ENCODE data around the gene PRRC2A.

PRRC2A gene

DNA sequence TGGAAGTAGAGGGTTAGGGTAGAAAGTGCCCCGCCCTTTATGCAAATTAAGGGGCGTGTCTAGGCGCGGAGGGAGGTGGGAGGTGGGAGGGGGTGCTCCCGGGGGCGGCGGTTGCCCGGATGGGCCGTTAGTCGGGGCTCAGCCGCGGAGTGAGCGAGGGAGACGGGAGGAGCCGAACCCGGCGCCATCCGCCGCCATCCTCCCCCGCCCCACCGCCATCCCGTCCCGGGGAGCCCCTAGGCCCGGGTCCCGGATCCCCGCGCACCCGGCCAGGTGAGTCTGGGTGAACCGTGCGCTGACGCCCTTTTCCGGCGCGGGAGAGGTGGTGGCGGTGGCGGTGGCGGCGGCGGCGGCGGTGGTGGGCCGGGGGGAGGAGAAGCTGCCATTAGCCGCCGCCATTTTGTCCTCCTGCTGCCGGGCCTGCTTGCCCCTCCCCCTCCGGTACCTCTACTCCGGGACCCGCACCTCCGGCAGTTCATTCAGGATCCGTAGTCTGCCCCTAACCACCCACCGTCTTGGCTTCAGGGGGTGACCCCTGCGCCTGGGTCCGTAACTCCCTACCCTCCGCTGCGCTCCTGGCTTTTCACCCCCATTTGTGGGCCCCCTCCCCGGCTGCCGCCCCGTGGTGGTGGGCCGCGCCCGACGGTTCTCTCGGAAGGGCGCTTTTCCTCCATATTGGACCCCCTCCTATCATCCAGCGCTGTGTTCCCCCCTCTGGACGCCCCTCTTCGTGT lies at the start of gene PRRC2A:
TSS of gene PRRC2A (plus strand) at position 130 of the 734 bp plus-strand sequence. CDS start 2,075 bp downstream, outside the sequence.
- FAIRE-seq: no peak

DNA sequence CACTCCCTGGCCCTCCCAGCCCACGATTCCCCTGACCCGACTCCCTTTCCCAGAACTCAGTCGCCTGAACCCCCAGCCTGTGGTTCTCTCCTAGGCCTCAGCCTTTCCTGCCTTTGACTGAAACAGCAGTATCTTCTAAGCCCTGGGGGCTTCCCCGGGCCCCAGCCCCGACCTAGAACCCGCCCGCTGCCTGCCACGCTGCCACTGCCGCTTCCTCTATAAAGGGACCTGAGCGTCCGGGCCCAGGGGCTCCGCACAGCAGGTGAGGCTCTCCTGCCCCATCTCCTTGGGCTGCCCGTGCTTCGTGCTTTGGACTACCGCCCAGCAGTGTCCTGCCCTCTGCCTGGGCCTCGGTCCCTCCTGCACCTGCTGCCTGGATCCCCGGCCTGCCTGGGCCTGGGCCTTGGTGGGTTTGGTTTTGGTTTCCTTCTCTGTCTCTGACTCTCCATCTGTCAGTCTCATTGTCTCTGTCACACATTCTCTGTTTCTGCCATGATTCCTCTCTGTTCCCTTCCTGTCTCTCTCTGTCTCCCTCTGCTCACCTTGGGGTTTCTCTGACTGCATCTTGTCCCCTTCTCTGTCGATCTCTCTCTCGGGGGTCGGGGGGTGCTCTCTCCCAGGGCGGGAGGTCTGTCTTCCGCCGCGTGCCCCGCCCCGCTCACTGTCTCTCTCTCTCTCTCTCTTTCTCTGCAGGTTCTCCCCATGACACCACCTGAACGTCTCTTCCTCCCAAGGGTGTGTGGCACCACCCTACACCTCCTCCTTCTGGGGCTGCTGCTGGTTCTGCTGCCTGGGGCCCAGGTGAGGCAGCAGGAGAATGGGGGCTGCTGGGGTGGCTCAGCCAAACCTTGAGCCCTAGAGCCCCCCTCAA lies 48.2 kb upstream of the PRRC2A start, which contains the start of gene LTA:
TSS of gene LTA (plus strand) at position 249 of the 871 bp plus-strand sequence. CDS start at position 703, 454 bp downstream.
- FAIRE-seq: no peak

DNA sequence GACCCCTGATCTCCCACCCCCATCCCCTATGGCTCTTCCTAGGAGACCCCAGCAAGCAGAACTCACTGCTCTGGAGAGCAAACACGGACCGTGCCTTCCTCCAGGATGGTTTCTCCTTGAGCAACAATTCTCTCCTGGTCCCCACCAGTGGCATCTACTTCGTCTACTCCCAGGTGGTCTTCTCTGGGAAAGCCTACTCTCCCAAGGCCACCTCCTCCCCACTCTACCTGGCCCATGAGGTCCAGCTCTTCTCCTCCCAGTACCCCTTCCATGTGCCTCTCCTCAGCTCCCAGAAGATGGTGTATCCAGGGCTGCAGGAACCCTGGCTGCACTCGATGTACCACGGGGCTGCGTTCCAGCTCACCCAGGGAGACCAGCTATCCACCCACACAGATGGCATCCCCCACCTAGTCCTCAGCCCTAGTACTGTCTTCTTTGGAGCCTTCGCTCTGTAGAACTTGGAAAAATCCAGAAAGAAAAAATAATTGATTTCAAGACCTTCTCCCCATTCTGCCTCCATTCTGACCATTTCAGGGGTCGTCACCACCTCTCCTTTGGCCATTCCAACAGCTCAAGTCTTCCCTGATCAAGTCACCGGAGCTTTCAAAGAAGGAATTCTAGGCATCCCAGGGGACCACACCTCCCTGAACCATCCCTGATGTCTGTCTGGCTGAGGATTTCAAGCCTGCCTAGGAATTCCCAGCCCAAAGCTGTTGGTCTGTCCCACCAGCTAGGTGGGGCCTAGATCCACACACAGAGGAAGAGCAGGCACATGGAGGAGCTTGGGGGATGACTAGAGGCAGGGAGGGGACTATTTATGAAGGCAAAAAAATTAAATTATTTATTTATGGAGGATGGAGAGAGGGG lies 47.0 kb upstream of the PRRC2A start:
- no peak for FAIRE-seq

DNA sequence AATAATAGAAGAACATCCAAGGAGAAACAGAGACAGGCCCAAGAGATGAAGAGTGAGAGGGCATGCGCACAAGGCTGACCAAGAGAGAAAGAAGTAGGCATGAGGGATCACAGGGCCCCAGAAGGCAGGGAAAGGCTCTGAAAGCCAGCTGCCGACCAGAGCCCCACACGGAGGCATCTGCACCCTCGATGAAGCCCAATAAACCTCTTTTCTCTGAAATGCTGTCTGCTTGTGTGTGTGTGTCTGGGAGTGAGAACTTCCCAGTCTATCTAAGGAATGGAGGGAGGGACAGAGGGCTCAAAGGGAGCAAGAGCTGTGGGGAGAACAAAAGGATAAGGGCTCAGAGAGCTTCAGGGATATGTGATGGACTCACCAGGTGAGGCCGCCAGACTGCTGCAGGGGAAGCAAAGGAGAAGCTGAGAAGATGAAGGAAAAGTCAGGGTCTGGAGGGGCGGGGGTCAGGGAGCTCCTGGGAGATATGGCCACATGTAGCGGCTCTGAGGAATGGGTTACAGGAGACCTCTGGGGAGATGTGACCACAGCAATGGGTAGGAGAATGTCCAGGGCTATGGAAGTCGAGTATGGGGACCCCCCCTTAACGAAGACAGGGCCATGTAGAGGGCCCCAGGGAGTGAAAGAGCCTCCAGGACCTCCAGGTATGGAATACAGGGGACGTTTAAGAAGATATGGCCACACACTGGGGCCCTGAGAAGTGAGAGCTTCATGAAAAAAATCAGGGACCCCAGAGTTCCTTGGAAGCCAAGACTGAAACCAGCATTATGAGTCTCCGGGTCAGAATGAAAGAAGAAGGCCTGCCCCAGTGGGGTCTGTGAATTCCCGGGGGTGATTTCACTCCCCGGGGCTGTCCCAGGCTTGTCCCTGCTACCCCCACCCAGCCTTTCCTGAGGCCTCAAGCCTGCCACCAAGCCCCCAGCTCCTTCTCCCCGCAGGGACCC lies 46.1 kb upstream of the PRRC2A start:
- no peak for FAIRE-seq

DNA sequence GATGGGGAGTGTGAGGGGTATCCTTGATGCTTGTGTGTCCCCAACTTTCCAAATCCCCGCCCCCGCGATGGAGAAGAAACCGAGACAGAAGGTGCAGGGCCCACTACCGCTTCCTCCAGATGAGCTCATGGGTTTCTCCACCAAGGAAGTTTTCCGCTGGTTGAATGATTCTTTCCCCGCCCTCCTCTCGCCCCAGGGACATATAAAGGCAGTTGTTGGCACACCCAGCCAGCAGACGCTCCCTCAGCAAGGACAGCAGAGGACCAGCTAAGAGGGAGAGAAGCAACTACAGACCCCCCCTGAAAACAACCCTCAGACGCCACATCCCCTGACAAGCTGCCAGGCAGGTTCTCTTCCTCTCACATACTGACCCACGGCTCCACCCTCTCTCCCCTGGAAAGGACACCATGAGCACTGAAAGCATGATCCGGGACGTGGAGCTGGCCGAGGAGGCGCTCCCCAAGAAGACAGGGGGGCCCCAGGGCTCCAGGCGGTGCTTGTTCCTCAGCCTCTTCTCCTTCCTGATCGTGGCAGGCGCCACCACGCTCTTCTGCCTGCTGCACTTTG lies 45.1 kb upstream of the PRRC2A start, which contains the start of gene TNF:
TSS of gene TNF (plus strand) at position 231 of the 567 bp plus-strand sequence. CDS start at position 408, 177 bp downstream.
- no peak for FAIRE-seq

DNA sequence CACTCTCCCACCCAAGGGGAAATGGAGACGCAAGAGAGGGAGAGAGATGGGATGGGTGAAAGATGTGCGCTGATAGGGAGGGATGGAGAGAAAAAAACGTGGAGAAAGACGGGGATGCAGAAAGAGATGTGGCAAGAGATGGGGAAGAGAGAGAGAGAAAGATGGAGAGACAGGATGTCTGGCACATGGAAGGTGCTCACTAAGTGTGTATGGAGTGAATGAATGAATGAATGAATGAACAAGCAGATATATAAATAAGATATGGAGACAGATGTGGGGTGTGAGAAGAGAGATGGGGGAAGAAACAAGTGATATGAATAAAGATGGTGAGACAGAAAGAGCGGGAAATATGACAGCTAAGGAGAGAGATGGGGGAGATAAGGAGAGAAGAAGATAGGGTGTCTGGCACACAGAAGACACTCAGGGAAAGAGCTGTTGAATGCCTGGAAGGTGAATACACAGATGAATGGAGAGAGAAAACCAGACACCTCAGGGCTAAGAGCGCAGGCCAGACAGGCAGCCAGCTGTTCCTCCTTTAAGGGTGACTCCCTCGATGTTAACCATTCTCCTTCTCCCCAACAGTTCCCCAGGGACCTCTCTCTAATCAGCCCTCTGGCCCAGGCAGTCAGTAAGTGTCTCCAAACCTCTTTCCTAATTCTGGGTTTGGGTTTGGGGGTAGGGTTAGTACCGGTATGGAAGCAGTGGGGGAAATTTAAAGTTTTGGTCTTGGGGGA lies 44.4 kb upstream of the PRRC2A start:
- FAIRE-seq: no peak

DNA sequence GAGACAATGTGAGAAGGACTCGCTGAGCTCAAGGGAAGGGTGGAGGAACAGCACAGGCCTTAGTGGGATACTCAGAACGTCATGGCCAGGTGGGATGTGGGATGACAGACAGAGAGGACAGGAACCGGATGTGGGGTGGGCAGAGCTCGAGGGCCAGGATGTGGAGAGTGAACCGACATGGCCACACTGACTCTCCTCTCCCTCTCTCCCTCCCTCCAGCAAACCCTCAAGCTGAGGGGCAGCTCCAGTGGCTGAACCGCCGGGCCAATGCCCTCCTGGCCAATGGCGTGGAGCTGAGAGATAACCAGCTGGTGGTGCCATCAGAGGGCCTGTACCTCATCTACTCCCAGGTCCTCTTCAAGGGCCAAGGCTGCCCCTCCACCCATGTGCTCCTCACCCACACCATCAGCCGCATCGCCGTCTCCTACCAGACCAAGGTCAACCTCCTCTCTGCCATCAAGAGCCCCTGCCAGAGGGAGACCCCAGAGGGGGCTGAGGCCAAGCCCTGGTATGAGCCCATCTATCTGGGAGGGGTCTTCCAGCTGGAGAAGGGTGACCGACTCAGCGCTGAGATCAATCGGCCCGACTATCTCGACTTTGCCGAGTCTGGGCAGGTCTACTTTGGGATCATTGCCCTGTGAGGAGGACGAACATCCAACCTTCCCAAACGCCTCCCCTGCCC lies 43.5 kb upstream of the PRRC2A start:
- no peak for FAIRE-seq

DNA sequence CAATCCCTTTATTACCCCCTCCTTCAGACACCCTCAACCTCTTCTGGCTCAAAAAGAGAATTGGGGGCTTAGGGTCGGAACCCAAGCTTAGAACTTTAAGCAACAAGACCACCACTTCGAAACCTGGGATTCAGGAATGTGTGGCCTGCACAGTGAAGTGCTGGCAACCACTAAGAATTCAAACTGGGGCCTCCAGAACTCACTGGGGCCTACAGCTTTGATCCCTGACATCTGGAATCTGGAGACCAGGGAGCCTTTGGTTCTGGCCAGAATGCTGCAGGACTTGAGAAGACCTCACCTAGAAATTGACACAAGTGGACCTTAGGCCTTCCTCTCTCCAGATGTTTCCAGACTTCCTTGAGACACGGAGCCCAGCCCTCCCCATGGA lies 42.9 kb upstream of the PRRC2A start:
- FAIRE-seq: no peak

DNA sequence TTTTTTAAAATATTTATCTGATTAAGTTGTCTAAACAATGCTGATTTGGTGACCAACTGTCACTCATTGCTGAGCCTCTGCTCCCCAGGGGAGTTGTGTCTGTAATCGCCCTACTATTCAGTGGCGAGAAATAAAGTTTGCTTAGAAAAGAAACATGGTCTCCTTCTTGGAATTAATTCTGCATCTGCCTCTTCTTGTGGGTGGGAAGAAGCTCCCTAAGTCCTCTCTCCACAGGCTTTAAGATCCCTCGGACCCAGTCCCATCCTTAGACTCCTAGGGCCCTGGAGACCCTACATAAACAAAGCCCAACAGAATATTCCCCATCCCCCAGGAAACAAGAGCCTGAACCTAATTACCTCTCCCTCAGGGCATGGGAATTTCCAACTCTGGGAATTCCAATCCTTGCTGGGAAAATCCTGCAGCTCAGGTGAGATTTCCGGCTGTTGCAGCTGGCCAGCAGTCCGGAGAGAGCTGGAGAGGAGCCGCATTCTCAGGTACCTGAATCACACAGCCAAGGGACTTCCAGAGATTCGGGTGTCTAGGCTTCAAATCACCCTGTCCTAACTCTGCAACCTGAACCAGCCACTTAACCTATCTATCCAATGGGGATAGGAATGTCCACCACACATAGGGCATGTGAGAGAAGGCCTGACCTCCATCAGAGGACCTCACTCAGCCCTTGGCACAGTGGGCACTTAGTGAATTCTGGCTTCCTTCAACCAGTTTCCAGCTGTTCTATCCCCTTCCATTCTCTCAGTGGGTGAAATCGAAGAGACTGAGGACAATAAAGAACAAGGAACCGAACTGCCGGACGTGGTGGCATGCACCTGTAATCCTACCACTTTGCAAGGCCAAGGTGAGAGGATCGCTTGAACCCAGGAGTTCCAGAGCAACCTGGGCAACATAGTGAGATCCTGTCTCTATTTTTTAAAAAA lies 42.1 kb upstream of the PRRC2A start:
- no peak for FAIRE-seq

DNA sequence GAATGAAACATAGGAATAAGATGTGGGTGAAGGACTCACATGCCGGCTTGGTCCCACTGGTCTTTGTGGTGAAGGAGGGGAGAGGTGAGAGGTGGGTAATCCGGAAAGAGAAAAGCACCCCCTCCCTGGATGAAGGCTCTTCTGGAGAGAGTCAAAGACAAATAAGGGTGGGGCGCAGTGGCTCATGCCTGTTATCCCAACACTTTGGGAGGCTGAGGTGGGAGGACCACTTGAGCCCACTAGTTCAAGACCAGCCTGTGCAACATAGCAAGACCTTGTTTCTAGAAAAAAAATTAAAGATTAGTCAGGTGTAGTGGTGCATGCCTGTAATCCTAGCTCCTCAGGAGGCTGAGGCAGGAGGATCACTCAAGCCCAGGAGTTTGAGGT lies 41.4 kb upstream of the PRRC2A start:
- no peak for FAIRE-seq

DNA sequence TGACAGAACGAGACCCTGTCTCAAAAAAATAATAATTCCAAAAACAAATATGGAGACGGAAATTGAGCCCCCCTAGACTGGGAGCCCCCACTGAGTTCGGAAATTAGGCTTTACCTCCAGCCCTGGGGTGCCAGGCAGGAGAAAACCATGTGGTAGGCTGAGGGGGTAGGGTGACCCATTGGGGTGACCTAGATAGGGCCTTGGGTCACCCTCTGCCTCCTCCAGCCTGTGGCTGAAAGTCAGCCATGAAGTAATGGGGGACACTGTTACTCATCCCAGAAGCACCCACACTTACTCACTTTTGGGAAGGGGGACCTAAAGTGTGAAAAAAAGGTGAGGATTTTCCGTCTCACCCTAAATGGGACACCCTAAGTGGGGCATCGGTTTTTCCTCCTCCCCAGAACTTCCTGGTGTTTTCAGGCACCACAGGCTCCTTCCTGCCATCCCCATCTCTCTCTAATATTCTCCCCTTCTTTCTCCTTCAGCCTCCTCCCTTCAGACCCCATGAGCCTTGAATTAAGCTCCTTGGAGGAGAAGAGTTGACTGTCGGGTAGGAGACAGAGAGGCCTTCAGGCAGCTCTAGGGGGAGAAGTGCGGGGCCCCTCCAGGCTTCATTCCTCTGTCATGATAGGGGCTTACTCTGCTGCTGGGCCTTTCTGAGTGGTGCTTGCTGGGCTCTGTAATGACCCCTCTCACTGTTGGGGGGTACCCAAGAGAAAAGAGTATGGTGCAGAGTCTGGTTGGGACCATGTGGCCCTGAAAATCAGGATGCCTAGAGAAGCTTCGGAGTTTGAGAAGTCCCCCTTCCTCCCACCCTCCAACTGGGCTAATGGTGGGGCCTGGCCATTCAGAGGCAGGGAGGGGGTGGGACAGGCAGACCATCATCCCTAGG lies 40.7 kb upstream of the PRRC2A start:
- no peak for FAIRE-seq

DNA sequence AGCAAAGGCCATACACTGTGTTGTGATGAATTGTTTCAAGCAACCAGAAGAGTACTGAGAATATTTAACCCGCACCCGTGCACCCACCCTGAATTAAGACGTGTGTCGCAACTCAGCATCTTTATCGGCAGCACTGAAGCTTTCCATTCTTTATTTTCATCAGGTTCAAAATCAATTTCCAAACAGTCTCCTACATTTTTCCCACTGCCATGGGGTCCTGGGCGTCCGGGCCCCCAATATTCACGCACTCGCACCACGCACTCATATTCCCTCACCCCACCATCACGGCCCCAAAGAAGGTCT lies 40.1 kb upstream of the PRRC2A start:
- FAIRE-seq: no peak

DNA sequence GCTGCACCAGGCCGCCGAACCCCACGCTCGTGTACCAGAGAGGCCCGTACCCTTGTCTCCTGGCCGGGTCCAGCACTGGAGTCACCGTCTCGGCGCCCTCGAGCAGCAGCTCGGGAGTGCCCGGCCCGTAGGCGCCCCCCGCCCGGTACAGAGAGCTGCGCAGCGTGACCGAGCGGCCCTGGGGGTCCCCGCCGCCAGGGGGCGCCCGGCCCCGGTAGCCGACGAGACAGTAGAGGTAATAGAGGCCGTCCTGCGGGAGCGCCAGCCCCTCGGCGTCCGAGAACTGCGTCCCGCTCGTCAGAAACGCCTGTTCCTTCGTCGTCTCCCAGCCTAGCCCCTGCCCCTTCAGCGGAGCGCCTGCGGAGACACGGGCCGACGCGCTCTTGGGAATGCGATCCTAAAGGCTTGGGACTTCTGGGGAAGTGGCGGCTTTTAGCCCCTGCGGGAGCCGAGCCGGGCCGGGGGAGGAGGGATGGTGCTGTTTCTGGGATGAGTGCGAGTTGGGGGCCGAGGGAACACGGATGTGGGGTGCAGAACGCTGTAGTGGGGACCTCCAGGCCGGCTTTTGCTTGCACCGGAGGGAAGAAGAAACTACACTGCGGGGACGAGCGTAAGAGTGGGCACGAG lies 39.6 kb upstream of the PRRC2A start:
- FAIRE-seq: no peak

DNA sequence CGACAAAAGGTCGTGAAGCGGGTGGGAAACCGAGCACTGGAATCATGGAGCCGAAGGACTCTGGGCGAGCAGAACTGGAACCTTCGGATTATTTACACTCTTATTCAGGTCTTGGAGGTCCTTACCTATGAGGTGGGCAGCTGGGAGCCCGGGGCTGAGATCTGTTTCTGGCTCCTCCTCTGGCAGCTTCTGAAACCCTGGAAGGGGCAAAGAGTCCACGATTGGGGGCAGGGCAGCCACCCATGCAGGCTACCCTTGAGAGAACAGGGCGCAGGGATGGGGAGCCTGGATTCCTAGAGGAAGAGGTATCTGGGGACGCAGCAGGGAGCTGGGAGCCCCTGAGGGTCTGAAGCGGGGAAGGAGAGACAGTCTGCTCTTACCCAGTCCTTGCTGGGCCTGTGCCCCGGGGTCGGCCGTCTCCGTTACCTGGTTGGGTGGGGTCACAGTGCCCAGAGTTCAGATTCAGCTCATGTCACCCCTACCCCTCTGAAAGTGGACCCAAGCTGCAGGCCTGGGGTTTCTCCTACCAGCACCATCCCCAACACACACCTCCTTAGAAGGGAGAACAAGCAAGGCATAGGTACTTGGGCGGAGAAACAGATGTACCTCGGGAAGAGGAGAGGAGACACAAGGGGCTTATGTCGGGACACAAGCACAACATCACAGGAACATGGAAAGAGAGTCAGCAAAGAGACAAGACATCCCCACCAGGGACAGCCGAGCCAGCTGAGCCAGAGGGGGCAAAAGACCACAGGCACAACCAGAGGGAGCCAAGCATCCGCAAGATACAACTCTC lies 38.9 kb upstream of the PRRC2A start:
- FAIRE-seq: no peak

DNA sequence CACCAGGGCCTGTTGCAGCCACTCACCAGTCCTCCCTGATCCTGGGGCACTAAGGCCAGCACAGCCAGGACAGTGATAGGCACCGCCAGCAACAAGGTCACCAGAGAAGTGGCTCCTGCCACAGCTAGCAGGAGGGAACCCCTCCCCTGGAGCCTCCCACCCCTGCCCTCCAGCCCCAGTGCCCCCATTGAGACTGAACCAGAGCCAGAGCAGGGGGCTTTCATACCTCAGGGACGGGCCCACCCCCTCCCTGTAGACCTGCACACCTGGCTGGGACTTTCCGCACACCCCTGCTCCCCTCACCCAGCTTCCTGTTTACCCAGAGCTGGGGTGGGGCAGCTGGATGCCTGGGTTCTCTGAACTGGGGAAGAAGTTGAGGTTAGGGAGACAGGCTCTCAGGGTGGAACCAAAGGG lies 38.3 kb upstream of the PRRC2A start, which contains the start of gene LTB:
TSS of gene LTB (minus strand) at position 195 of the 414 bp plus-strand sequence. CDS start at position 188, 7 bp downstream.
- no peak for FAIRE-seq

DNA sequence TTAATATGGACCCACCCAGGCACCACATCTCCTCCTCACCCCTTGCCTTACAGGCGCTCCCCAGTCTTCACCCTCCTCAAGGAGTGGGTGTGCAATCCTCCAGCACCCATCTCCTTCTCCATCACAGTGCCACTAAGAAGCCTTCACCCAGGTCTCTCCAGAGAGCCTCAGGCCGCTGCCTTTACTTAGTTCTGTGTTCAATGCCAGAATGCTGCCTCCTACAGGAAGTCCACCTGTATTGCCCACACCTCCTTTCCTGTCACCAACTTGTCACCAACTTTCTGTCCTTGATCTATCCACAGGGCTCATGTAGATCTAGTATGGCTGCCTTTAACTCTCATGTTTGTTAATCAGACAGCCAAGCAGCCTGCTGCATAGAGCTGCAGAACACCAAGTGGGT lies 35.0 kb upstream of the PRRC2A start:
- no peak for FAIRE-seq
